ENCODE measurements around the gene CEP350. TPM values are rescaled to one million over a fixed set of nuclear protein-coding genes. Genes with fewer than 3 reads are reported as not detected.

Gene CEP350
- total RNA-seq, 1 experiment from 2014 or later = 27.6 TPM

- no peaks in the 10 kb centered on the region for H4K20me1 ChIP-seq (ENCODE audit: insufficient read depth)
- H3K9me2 ChIP-seq (ENCODE audit: insufficient read depth) = no peaks in the 10 kb centered on the region
- DNase-seq (ENCODE audit: low read depth, low spot score) (no peak), ATAC-seq (no peak)
- no peaks in the 10 kb centered on the region for H3K9me3 ChIP-seq (ENCODE audit: control insufficient read depth in 1 of 2, insufficient read depth in 1 of 2, low read depth in 1 of 2, low read length in 2 of 2)
- RAD21 ChIA-PET (ENCODE audit: low non-redundant PET in 1 of 2, low total read pairs in 2 of 2, uncharacterized antibody in 2 of 2, unreplicated experiment in 2 of 2) = no interaction called here
- H3K4me3 ChIP-seq (replicated peaks in 1 of 2; ENCODE audit: low read depth in 1 of 2, low read length in 2 of 2) = no peak overlapping the region
- H3K36me3 ChIP-seq (ENCODE audit: control insufficient read depth in 1 of 2, insufficient read depth in 2 of 2, low read length in 2 of 2) = no peaks in the 10 kb centered on the region
- H3K9ac ChIP-seq (ENCODE audit: low read length) = no peak overlapping the region
- CTCF ChIA-PET = no interaction called here
- no peaks in the 10 kb centered on the region for H3K79me2 ChIP-seq (ENCODE audit: insufficient read depth, low read length)
- no peak overlapping the region for H3K27ac ChIP-seq (ENCODE audit: low read depth, low read length)
- no peaks in the 10 kb centered on the region for H3K27me3 ChIP-seq (ENCODE audit: insufficient read depth, low read length)
- no TSS peak for BruUV-seq (replicated peaks)
- H2AFZ ChIP-seq (ENCODE audit: low read depth, low read length, poor library complexity, severe bottlenecking) = no peak overlapping the region
- no peaks in the 10 kb centered on the region for H3K4me1 ChIP-seq (ENCODE audit: control insufficient read depth in 1 of 2, insufficient read depth in 2 of 2, low read length in 2 of 2)
- intact Hi-C loops (cut with micrococcal nuclease) = no loop called here
- POLR2A ChIA-PET = no interaction called here
- TF ChIP-seq CEBPB (IDR thresholded peaks at IDR 0.05; ENCODE audit: low read depth) (no peak), TCF7L2 (IDR thresholded peaks at IDR 0.05; ENCODE audit: borderline replicate concordance, extremely low read depth, insufficient read depth, insufficient read length) (no peak), SP1 (IDR thresholded peaks at IDR 0.05; ENCODE audit: low read depth) (no peak), ZNF274 (IDR thresholded peaks at IDR 0.05; ENCODE audit: low read depth, low read length) (no peak), SRF (IDR thresholded peaks at IDR 0.05; ENCODE audit: low read depth) (no peak), ZBTB33 (IDR thresholded peaks at IDR 0.05; ENCODE audit: extremely low read depth, insufficient replicate concordance, low read length) (no peak), FOSL1 (IDR thresholded peaks at IDR 0.05; ENCODE audit: low read depth) (no peak), REST (IDR thresholded peaks at IDR 0.05; ENCODE audit: low read depth) (no peak), JUND (IDR thresholded peaks at IDR 0.05) (no peak), SIN3A (IDR thresholded peaks at IDR 0.05; ENCODE audit: low read depth) (no peak), EZH2 (IDR thresholded peaks at IDR 0.05) (no peak), ZFX (IDR thresholded peaks at IDR 0.05) (no peak), RAD21 (IDR thresholded peaks at IDR 0.05; ENCODE audit: low read depth) (no peak)
- H3K4me2 ChIP-seq (ENCODE audit: low read length) = no peak overlapping the region
Observed at GRCh38 chr1:180130651-180131050, 176.0 kb downstream of the CEP350 start.

Measured in HCT116 (cell line).